ENCODE results near the gene MRTFA.

MRTFA gene

GRCh38 chr22:40535642-40536041 lies 100.9 kb downstream of the MRTFA start:
- no peaks in the 10 kb centered on the region for H3K27me3 ChIP-seq (ENCODE audit: low read length)
- TF ChIP-seq EZH2phosphoT487 (conservative IDR thresholded peaks at IDR 0.05; ENCODE audit: low read length), result no peak
- TF ChIP-seq, protein P1, sequence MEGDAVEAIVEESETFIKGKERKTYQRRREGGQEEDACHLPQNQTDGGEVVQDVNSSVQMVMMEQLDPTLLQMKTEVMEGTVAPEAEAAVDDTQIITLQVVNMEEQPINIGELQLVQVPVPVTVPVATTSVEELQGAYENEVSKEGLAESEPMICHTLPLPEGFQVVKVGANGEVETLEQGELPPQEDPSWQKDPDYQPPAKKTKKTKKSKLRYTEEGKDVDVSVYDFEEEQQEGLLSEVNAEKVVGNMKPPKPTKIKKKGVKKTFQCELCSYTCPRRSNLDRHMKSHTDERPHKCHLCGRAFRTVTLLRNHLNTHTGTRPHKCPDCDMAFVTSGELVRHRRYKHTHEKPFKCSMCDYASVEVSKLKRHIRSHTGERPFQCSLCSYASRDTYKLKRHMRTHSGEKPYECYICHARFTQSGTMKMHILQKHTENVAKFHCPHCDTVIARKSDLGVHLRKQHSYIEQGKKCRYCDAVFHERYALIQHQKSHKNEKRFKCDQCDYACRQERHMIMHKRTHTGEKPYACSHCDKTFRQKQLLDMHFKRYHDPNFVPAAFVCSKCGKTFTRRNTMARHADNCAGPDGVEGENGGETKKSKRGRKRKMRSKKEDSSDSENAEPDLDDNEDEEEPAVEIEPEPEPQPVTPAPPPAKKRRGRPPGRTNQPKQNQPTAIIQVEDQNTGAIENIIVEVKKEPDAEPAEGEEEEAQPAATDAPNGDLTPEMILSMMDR (IDR thresholded peaks at IDR 0.05; ENCODE audit: insufficient read depth, low read length, poor library complexity, severe bottlenecking), result no peak
- H3K4me3 ChIP-seq (ENCODE audit: insufficient read depth, low read length, poor library complexity, severe bottlenecking), result no peak overlapping the region
- H4K20me1 ChIP-seq (ENCODE audit: low read depth, low read length), result no peaks in the 10 kb centered on the region
- H3K9ac ChIP-seq (ENCODE audit: low read length), result no peak overlapping the region
- no peak overlapping the region for H2AFZ ChIP-seq (ENCODE audit: low read depth, low read length, severe bottlenecking)
- H3K9me3 ChIP-seq (ENCODE audit: insufficient read depth, low read length), result no peaks in the 10 kb centered on the region
- H3F3A ChIP-seq (ENCODE audit: insufficient read depth), result peaks cover 25% of the 10 kb centered on the region
- H3K27ac ChIP-seq (ENCODE audit: low read depth, low read length), result peak overlapping the region; percentile 84; the same call in 1 of the 2 replicates
- no peaks in the 10 kb centered on the region; the same call in 1 of the 2 replicates for H3K36me3 ChIP-seq (ENCODE audit: low read length)
- peaks cover 56% of the 10 kb centered on the region for H3K79me2 ChIP-seq (ENCODE audit: insufficient read depth, low read length)
- no peaks in the 10 kb centered on the region for H3K9me2 ChIP-seq (replicated peaks; ENCODE audit: insufficient read depth, low read length)
- H3K4me2 ChIP-seq (ENCODE audit: low read depth, low read length, poor library complexity, severe bottlenecking), result no peak overlapping the region

DNA sequence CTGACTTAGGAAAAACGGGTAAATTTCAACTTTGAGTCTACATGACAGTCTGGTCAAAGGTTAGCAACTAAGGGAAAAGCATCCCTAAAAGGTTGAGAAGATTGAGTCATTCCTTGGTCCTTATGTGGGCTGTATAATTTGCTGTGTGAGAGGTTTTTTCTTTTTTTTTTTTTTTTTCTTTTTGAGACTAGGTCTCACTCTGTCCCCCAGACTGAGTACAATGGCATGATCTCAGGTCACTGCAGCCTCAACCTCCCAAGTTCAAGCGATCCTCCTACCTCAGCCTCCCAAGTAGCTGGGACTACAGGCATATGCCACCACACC lies 101.4 kb downstream of the MRTFA start:
- no peaks in the 10 kb centered on the region for H3K9me3 ChIP-seq (ENCODE audit: insufficient read depth, low read length)
- no peak for TF ChIP-seq EZH2phosphoT487 (conservative IDR thresholded peaks at IDR 0.05; ENCODE audit: low read length)
- TF ChIP-seq, protein P1 (IDR thresholded peaks at IDR 0.05; ENCODE audit: insufficient read depth, low read length, poor library complexity, severe bottlenecking), result no peak
- no peaks in the 10 kb centered on the region; the same call in 1 of the 2 replicates for H3K36me3 ChIP-seq (ENCODE audit: low read length)
- H3K79me2 ChIP-seq (ENCODE audit: insufficient read depth, low read length), result peaks cover 57% of the 10 kb centered on the region
- peaks cover 25% of the 10 kb centered on the region for H3F3A ChIP-seq (ENCODE audit: insufficient read depth)
- H3K27me3 ChIP-seq (ENCODE audit: low read length), result no peaks in the 10 kb centered on the region
- no peaks in the 10 kb centered on the region for H4K20me1 ChIP-seq (ENCODE audit: low read depth, low read length)
- no peak overlapping the region for H3K4me3 ChIP-seq (ENCODE audit: insufficient read depth, low read length, poor library complexity, severe bottlenecking)
- peak overlapping the region; percentile 88 for H3K4me2 ChIP-seq (ENCODE audit: low read depth, low read length, poor library complexity, severe bottlenecking)
- peak overlapping the region; percentile 63; the same call in 1 of the 2 replicates for H3K9ac ChIP-seq (ENCODE audit: low read length)
- H3K9me2 ChIP-seq (replicated peaks; ENCODE audit: insufficient read depth, low read length), result no peaks in the 10 kb centered on the region
- no peak overlapping the region for H2AFZ ChIP-seq (ENCODE audit: low read depth, low read length, severe bottlenecking)
- peak overlapping the region; percentile 84 for H3K27ac ChIP-seq (ENCODE audit: low read depth, low read length)

DNA sequence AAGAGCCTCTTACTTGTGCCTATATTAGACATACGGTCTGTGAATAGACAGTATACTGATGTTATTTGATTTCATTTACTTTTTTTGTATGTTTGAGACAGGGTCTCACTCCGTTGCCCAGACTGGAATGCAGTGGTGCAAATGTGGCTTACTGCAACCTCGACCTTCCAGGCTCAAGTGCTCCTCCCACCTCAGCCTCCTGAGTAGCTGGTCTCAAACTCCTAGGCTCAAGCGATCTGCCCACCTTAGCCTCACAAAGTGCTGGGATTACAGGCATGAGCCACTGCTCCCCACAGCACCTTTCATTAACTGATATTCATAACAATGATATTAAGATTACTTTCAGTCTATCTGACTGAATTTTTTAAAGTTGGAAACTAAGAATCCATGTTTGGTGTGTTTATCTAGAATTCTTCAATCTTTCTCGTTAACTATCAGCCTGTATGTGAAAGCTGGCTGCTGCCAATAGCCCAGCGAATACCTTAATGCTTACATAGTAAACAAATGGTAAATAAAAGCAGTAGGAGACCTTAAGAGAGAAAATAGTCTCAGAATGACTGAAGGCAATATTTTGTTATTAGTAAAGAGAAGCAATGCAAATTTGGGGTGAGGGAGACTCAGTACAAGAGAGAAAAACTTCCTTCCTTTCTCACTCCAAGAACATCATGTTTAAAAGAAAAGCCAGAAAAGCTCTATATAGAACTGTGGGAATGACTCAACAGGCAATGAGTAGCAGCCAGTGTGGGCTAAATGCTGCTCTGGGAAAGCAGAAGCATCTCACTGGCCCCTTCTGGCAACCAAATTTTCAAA lies 101.9 kb downstream of the MRTFA start:
- Histone ChIP-seq H4K20me1 (ENCODE audit: low read depth, low read length) (no peaks in the 10 kb centered on the region), H3K9me2 (replicated peaks; ENCODE audit: insufficient read depth, low read length) (no peaks in the 10 kb centered on the region), H3K79me2 (ENCODE audit: insufficient read depth, low read length) (peaks cover 59% of the 10 kb centered on the region), H3K4me3 (ENCODE audit: insufficient read depth, low read length, poor library complexity, severe bottlenecking) (peak overlapping the region; percentile 79), H3K9me3 (ENCODE audit: insufficient read depth, low read length) (no peaks in the 10 kb centered on the region), H3F3A (ENCODE audit: insufficient read depth) (peaks cover 25% of the 10 kb centered on the region), H3K27me3 (ENCODE audit: low read length) (no peaks in the 10 kb centered on the region), H3K27ac (ENCODE audit: low read depth, low read length) (peak overlapping the region; percentile 84), H3K36me3 (ENCODE audit: low read length) (no peaks in the 10 kb centered on the region; the same call in 1 of the 2 replicates), H3K9ac (ENCODE audit: low read length) (peak overlapping the region; percentile 63), H2AFZ (ENCODE audit: low read depth, low read length, severe bottlenecking) (no peak overlapping the region), H3K4me2 (ENCODE audit: low read depth, low read length, poor library complexity, severe bottlenecking) (peak overlapping the region; percentile 88)
- TF ChIP-seq EZH2phosphoT487 (conservative IDR thresholded peaks at IDR 0.05; ENCODE audit: low read length), result no peak
- TF ChIP-seq, protein P1 (IDR thresholded peaks at IDR 0.05; ENCODE audit: insufficient read depth, low read length, poor library complexity, severe bottlenecking), result no peak

All from SU-DHL-6 (cell line).